CD4-positive, alpha-beta T cell (primary cell): Measurements from ENCODE around the gene PAPSS2. TPM values are rescaled to one million over a fixed set of nuclear protein-coding genes. Genes with fewer than 3 reads are reported as not detected.
A peak's percentile ranks its signal among the peaks of the same experiment; 100 is the strongest.
"Not testable (repeated sequence)": the region's sequence is repeated elsewhere in the genome, so short reads cannot be mapped to it uniquely, and the experiment has no call there.

Experiments used
- ATAC-seq: fragments of 200-7000 bp; cut with Tn5 transposase; one replicate; pipeline ENCODE4 v1.10.0; 2022; ENCODE audit warnings: mild to moderate bottlenecking; ENCODE audit not compliant: poor library complexity
- CTCF ChIA-PET: fragments of 350-600 bp; sonication (Branson Sonifier 250); formaldehyde crosslinking; loops from one replicate; lab custom pipeline; 2021; ENCODE audit warnings: antibody characterized with exemption, inconsistent platforms; lab: Charles Lee
- POLR2A ChIA-PET: fragments of 350-600 bp; sonication (Branson Sonifier 250); formaldehyde crosslinking; loops from one replicate; lab custom pipeline; 2021; ENCODE audit warnings: antibody characterized with exemption, inconsistent platforms; lab: Charles Lee
- DNase-seq, 14 experiments: peaks; one replicate each; pipeline ENCODE4 v3.0.0-alpha.2; 2013 to 2020; ENCODE audit warnings: mixed read lengths in 2 of 14
- H3K27ac ChIP-seq, 2 donors: one replicate each; pipeline versions ENCODE4 v1.5.1 to v1.7.0; 2013; ENCODE audit warnings: low read length in 2 of 2, low read depth in 1 of 2, mild to moderate bottlenecking in 1 of 2
- H3K27me3 ChIP-seq, 2 experiments: 1 replicate in 1 of 2; 2 replicates in 1 of 2; pipeline versions ENCODE4 v1.6.1 to v1.7.0; 2013; ENCODE audit warnings: low read length in 2 of 2, control low read depth in 1 of 2, mild to moderate bottlenecking in 1 of 2, moderate library complexity in 1 of 2; ENCODE audit not compliant: insufficient read depth in 2 of 2, control insufficient read depth in 1 of 2
- H3K36me3 ChIP-seq: one replicate; pipeline ENCODE4 v1.6.1; 2013; ENCODE audit warnings: low read length, control low read depth; ENCODE audit not compliant: insufficient read depth
- H3K4me1 ChIP-seq: one replicate; pipeline ENCODE4 v1.6.1; 2013; ENCODE audit warnings: low read length, control low read depth; ENCODE audit not compliant: insufficient read depth
- H3K4me3 ChIP-seq: one replicate; pipeline ENCODE4 v1.5.1; 2013; ENCODE audit warnings: mild to moderate bottlenecking, low read length, moderate library complexity
- H3K9me3 ChIP-seq, 2 experiments: 1 replicate in 1 of 2; 2 replicates in 1 of 2; pipeline versions ENCODE4 v1.6.1 to v1.7.0; 2013; ENCODE audit warnings: low read length in 2 of 2, mild to moderate bottlenecking in 2 of 2, control low read depth in 1 of 2, moderate library complexity in 1 of 2; ENCODE audit not compliant: control insufficient read depth in 1 of 2, insufficient read depth in 1 of 2
- H3K27ac Mint-ChIP-seq: one replicate; pipeline ENCODE4 v1.8.0; 2020; ENCODE audit warnings: mixed read lengths
- H3K27me3 Mint-ChIP-seq: one replicate; pipeline ENCODE4 v1.8.0; 2021; ENCODE audit warnings: mixed read lengths
- H3K36me3 Mint-ChIP-seq: one replicate; pipeline ENCODE4 v1.8.0; 2021; ENCODE audit warnings: low read depth, mixed read lengths
- H3K4me1 Mint-ChIP-seq: one replicate; pipeline ENCODE4 v1.8.0; 2021; ENCODE audit warnings: low read depth, mixed read lengths
- H3K4me3 Mint-ChIP-seq: one replicate; pipeline ENCODE4 v1.8.0; 2020; ENCODE audit warnings: mild to moderate bottlenecking, mixed read lengths
- H3K9me3 Mint-ChIP-seq: one replicate; pipeline ENCODE4 v1.8.0; 2020; ENCODE audit warnings: mixed read lengths
- intact Hi-C, 2 experiments: fragments of 100-400 bp; cut with DNase I in 1 of 2; cut with micrococcal nuclease in 1 of 2; formaldehyde crosslinking; loops; one replicate each; pipeline versions ENCODE4 v1.15.1 to v1.9.0; 2023 to 2025; cut with DNase I, micrococcal nuclease
- total RNA-seq, 174 experiments: library from RNA in 2 of 174; stranded (reverse) in 2 of 174; gene quantifications; one replicate each; pipeline ENCODE4 v1.2.3 and lab custom pipeline; 2021 to 2026
- TF ChIP-seq, protein P1 (sequence below): fragments of 200-600 bp; IDR thresholded peaks from one replicate; pipeline ENCODE4 v1.8.0; 2022; ENCODE audit warnings: antibody characterized with exemption, mild to moderate bottlenecking

The PAPSS2 gene
- total RNA-seq, 2 experiments from 2014 or later = not detected

DNA sequence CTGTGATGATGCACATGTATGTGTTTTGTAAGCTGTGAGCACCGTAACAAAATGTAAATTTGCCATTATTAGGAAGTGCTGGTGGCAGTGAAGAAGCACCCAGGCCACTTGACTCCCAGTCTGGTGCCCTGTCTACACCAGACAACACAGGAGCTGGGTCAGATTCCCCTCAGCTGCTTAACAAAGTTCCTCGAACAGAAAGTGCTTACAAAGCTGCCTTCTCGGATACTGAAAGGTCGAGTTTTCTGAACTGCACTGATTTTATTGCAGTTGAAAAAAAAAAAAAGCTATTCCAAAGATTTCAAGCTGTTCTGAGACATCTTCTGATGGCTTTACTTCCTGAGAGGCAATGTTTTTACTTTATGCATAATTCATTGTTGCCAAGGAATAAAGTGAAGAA, 87.2 kb downstream of the PAPSS2 start:
- no peak for DNase-seq
- ChIA-PET POLR2A (no interaction called here), CTCF (no interaction called here)
- no peak for ATAC-seq
- H3K27ac ChIP-seq = no peak overlapping the region
- TF ChIP-seq, protein P1, sequence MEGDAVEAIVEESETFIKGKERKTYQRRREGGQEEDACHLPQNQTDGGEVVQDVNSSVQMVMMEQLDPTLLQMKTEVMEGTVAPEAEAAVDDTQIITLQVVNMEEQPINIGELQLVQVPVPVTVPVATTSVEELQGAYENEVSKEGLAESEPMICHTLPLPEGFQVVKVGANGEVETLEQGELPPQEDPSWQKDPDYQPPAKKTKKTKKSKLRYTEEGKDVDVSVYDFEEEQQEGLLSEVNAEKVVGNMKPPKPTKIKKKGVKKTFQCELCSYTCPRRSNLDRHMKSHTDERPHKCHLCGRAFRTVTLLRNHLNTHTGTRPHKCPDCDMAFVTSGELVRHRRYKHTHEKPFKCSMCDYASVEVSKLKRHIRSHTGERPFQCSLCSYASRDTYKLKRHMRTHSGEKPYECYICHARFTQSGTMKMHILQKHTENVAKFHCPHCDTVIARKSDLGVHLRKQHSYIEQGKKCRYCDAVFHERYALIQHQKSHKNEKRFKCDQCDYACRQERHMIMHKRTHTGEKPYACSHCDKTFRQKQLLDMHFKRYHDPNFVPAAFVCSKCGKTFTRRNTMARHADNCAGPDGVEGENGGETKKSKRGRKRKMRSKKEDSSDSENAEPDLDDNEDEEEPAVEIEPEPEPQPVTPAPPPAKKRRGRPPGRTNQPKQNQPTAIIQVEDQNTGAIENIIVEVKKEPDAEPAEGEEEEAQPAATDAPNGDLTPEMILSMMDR = no peak
- H3K4me1 ChIP-seq = no peaks in the 10 kb centered on the region
- Mint-ChIP-seq H3K4me1 (no peaks in the 10 kb centered on the region), H3K4me3 (no peak overlapping the region), H3K36me3 (no peaks in the 10 kb centered on the region), H3K27ac (no peak overlapping the region), H3K27me3 (no peaks in the 10 kb centered on the region), H3K9me3 (no peaks in the 10 kb centered on the region)
- no peaks in the 10 kb centered on the region for H3K36me3 ChIP-seq
- H3K9me3 ChIP-seq = no peaks in the 10 kb centered on the region
- no peaks in the 10 kb centered on the region for H3K27me3 ChIP-seq
- no peak overlapping the region for H3K4me3 ChIP-seq
- intact Hi-C loops = no loop called here

DNA sequence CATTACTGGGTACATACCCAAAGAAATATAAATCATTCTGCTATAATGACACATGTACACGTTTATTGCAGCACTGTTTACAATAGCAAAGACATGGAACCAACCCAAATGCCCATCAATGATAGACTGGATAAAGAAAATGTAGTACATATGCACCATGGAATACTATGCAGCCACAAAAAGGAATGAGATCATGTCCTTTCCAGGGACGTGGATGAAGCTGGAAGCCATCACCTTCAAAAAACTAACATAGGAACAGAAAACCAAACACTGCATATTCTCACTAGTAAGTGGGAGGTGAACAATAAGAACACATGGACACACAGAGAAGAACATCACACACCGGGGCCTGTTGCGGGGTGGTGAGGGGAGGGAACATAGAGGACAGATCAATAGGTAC, 88.6 kb downstream of the PAPSS2 start:
- POLR2A ChIA-PET = interaction anchor here (0.7 kb wide), 1 partner anchor 1029 kb away, joined by 4 read pairs; no protein-coding TSS in a partner anchor
- H3K4me3 Mint-ChIP-seq = not testable (repeated sequence)

DNA sequence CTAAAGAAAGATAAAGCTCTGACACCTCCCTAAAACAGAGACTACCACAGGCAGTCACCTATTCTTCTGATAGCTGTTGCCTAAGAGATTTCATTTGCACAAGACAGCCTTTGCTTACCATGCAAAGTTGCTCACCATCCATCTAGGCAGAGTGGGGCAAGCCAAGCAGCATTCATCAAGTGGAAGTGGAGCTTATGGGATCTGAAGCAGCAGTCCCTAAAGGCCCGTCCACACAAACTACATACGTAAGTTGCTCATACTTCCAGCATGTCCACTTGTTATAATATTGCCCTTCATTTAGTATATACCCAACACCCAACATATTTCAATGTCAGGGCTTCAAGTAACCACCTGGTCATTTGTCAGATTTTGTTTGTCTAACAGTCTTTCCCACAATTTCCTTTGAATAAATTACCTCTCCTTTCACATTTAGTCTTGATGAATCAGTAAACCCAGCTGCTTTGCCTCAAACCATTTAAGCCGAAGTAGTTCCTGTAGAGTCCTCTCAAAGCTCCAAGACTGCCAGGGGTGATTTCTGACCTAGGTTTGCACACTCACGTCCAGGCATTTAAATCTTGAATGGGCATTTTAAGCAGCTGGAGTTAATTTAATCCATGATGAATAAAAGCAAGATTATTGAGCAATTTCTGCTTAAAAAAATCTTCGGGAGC, 90.5 kb downstream of the PAPSS2 start:
- intact Hi-C loops = no loop called here
- ChIA-PET CTCF (no interaction called here), POLR2A (no interaction called here)
- H3K36me3 ChIP-seq = peaks cover 22% of the 10 kb centered on the region
- no peak overlapping the region for H3K4me3 ChIP-seq
- ATAC-seq (no peak), DNase-seq (no peak)
- H3K4me1 Mint-ChIP-seq = no peaks in the 10 kb centered on the region
- no peaks in the 10 kb centered on the region for H3K27me3 ChIP-seq
- H3K27ac Mint-ChIP-seq = peak overlapping the region; percentile 32
- no peaks in the 10 kb centered on the region for H3K9me3 ChIP-seq
- H3K27me3 Mint-ChIP-seq = no peaks in the 10 kb centered on the region
- no peaks in the 10 kb centered on the region for H3K9me3 Mint-ChIP-seq
- H3K27ac ChIP-seq = no peak overlapping the region
- TF ChIP-seq, protein P1 = no peak
- H3K4me1 ChIP-seq = no peaks in the 10 kb centered on the region
- H3K4me3 Mint-ChIP-seq = no peak overlapping the region
- peaks cover 25% of the 10 kb centered on the region for H3K36me3 Mint-ChIP-seq

More for the DNA sequence above, 88.6 kb downstream of the PAPSS2 start:
- H3K27me3 ChIP-seq, H3K27ac ChIP-seq, H3K36me3 ChIP-seq, intact Hi-C loops, H3K36me3 Mint-ChIP-seq, H3K27me3 Mint-ChIP-seq, ATAC-seq, H3K4me1 Mint-ChIP-seq, H3K9me3 ChIP-seq, H3K4me3 ChIP-seq, H3K4me1 ChIP-seq, H3K27ac Mint-ChIP-seq, DNase-seq, H3K9me3 Mint-ChIP-seq: not testable (repeated sequence)
- CTCF ChIA-PET = interaction anchor here (0.7 to 0.9 kb wide), 2 partner anchors 9 to 34 kb away, joined by 3 read pairs; no protein-coding TSS in a partner anchor

- no peak for DNase-seq
- Mint-ChIP-seq H3K4me1 (no peaks in the 10 kb centered on the region), H3K27ac (no peak overlapping the region), H3K9me3 (no peaks in the 10 kb centered on the region), H3K4me3 (no peak overlapping the region), H3K36me3 (peaks cover 31% of the 10 kb centered on the region), H3K27me3 (no peaks in the 10 kb centered on the region)
- Histone ChIP-seq H3K9me3 (no peaks in the 10 kb centered on the region), H3K36me3 (peaks cover 27% of the 10 kb centered on the region), H3K27me3 (no peaks in the 10 kb centered on the region), H3K4me1 (no peaks in the 10 kb centered on the region), H3K27ac (no peak overlapping the region), H3K4me3 (no peak overlapping the region)
- ChIA-PET POLR2A (no interaction called here), CTCF (no interaction called here)
- intact Hi-C loops = no loop called here
- ATAC-seq = no peak
- TF ChIP-seq, protein P1 = no peak
Measured at GRCh38 chr10:87750817-87751216, 91.1 kb downstream of the PAPSS2 start.
